Thyroid gland (tissue), 4 donors: ENCODE data around the gene BTN3A1.
"Not testable (repeated sequence)": the region's sequence is repeated elsewhere in the genome, so short reads cannot be mapped to it uniquely, and the experiment has no call there.

Source experiments
- CTCF ChIP-seq, 6 experiments: fragments of 200-600 bp in 3 of 6; fragments of 450-650 bp in 3 of 6; sonication (generic) in 3 of 6; IDR thresholded peaks; one replicate each; pipeline ENCODE4 v1.5.1; 2016 to 2019; ENCODE audit warnings: antibody characterized with exemption in 6 of 6, mild to moderate bottlenecking in 2 of 6, inconsistent platforms in 1 of 6, moderate library complexity in 1 of 6
- POLR2A ChIP-seq, 2 donors: fragments of 450-650 bp; IDR thresholded peaks; one replicate each; pipeline ENCODE4 v1.6.1; 2017; ENCODE audit warnings: antibody characterized with exemption in 2 of 2, mild to moderate bottlenecking in 2 of 2, moderate library complexity in 1 of 2

- TF ChIP-seq CTCF, POLR2A (IDR thresholded peaks at IDR 0.05): not testable (repeated sequence)
Measured at GRCh38 chr6:26378143-26378542, 23.9 kb upstream of the BTN3A1 start.
